Fibroblast of gingiva (primary cell): ENCODE results near the gene SNTN.

ENCODE experiments used
- DNase-seq: peaks from one replicate; pipeline ENCODE4 v3.0.0-alpha.2; 2011; ENCODE audit warnings: low read depth

The SNTN gene

GRCh38 chr3:63674586-63674985 lies 22.1 kb downstream of the SNTN start:
- DNase-seq = no peak

GRCh38 chr3:63679186-63679585 lies 26.7 kb downstream of the SNTN start:
- peak; percentile 19 for DNase-seq

GRCh38 chr3:63684081-63684480 lies 31.6 kb downstream of the SNTN start:
- no peak for DNase-seq

GRCh38 chr3:63685340-63685739 lies 32.9 kb downstream of the SNTN start:
- no peak for DNase-seq

GRCh38 chr3:63687278-63688225 lies 35.1 kb downstream of the SNTN start:
- no peak for DNase-seq

GRCh38 chr3:63689285-63689684 lies 36.8 kb downstream of the SNTN start:
- DNase-seq = no peak

- no peak for DNase-seq
Observed at GRCh38 chr3:63693351-63693750, 40.9 kb downstream of the SNTN start.

- DNase-seq = no peak
Observed at GRCh38 chr3:63705092-63705645, 52.7 kb downstream of the SNTN start.

- DNase-seq = no peak
Observed at GRCh38 chr3:63706321-63707085, 54.0 kb downstream of the SNTN start.

GRCh38 chr3:63707731-63708130 lies 55.3 kb downstream of the SNTN start:
- no peak for DNase-seq

GRCh38 chr3:63709576-63709975 lies 57.1 kb downstream of the SNTN start:
- no peak for DNase-seq
